GM12878 (cell line): ENCODE data around the gene SLC19A1.

Source experiments
- ASH2L ChIP-seq: fragments of 300-600, 200-600 bp; sonication (generic); IDR thresholded peaks from 2 replicates; pipeline ENCODE4 v1.6.1; 2017; ENCODE audit warnings: low read depth, mild to moderate bottlenecking, borderline replicate concordance
- ATF3 ChIP-seq: IDR thresholded peaks from 2 replicates; pipeline ENCODE4 v1.6.1; 2011; ENCODE audit warnings: low read depth, mild to moderate bottlenecking, low read length, moderate library complexity, borderline replicate concordance; ENCODE audit errors: extremely low read depth
- BHLHE40 ChIP-seq, 2 experiments: fragments of 450-650 bp in 1 of 2; IDR thresholded peaks; 2 replicates each; pipeline ENCODE4 v1.6.1; 2011 to 2017; ENCODE audit warnings: low read depth in 2 of 2, borderline replicate concordance in 1 of 2, improper control_type of control experiment in 1 of 2, low read length in 1 of 2, mild to moderate bottlenecking in 1 of 2
- CEBPB ChIP-seq, 2 experiments: fragments of 150-350 bp in 1 of 2; IDR thresholded peaks; 2 replicates each; pipeline ENCODE4 v1.6.1; 2012 to 2014; ENCODE audit warnings: low read depth in 2 of 2, low read length in 2 of 2, borderline replicate concordance in 1 of 2, inconsistent platforms in 1 of 2
- CHD4 ChIP-seq: fragments of 200-600 bp; sonication (generic); IDR thresholded peaks from 2 replicates; pipeline ENCODE4 v1.6.1; 2016; ENCODE audit warnings: mild to moderate bottlenecking
- CUX1 ChIP-seq: IDR thresholded peaks from 2 replicates; pipeline ENCODE4 v1.6.1; 2012; ENCODE audit warnings: improper control_type of control experiment, low read depth, low read length; ENCODE audit not compliant: insufficient replicate concordance
- PRDM15 ChIP-seq: fragments of 450-650 bp; formaldehyde crosslinking; IDR thresholded peaks from 2 replicates; pipeline ENCODE4 v1.4.0; 2020; ENCODE audit warnings: mild to moderate bottlenecking, moderate library complexity
- ZBTB33 ChIP-seq: fragments of 450-650 bp; IDR thresholded peaks from 2 replicates; pipeline ENCODE4 v1.6.1; 2017; ENCODE audit warnings: mild to moderate bottlenecking
- ZNF24 ChIP-seq: fragments of 450-650 bp; IDR thresholded peaks from 2 replicates; pipeline ENCODE4 v1.6.1; 2017; ENCODE audit warnings: antibody characterized with exemption, mild to moderate bottlenecking
- ZZZ3 ChIP-seq: IDR thresholded peaks from 2 replicates; pipeline ENCODE4 v1.6.1; 2011; ENCODE audit warnings: low read depth; ENCODE audit not compliant: control insufficient read depth, insufficient read length
- TF ChIP-seq, protein P1 (sequence below), 3 experiments: IDR thresholded peaks in 2 of 3; conservative IDR thresholded peaks in 1 of 3; 2 replicates each; pipeline ENCODE4 v1.5.1; 2011; ENCODE audit warnings: low read depth in 3 of 3, low read length in 3 of 3, mild to moderate bottlenecking in 3 of 3, control low read depth in 2 of 3, moderate library complexity in 2 of 3, inconsistent platforms in 1 of 3, mixed read lengths in 1 of 3; ENCODE audit not compliant: control insufficient read depth in 2 of 3, insufficient read depth in 1 of 3; ENCODE audit errors: extremely low read depth in 1 of 3

DNA sequence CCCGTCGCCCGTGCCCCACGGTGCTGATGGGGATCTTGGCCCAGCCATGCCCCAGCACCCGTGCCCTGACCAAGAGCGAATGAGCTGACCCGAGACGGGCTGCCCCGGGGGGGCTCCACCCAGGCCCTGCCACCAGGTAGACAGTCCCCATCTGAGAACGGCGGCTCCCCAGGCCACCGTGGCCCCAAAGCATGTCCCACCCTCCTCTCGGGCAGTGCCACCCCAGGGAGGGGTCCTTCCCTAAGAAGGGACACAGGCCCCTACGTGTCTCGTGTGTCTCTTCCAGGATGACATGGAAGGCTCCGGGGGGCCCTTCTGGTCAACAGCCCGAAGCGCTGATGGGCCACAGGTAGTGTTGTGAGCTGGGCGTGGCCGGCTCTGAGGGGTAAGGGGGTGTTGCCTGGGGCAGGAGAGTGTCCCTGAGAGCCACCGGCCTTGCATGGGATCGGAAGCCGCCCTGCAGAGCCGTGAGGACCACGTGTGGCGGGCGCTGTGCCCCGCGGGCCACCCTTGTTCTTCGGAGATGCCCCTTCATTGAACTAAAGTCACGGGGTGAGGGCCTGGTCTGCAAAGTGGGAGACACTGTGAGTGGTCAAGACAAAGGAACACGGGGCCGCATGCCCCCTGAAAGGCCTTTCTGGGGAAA lies 55.0 kb downstream of the SLC19A1 start:
- TF ChIP-seq CUX1 (no peak), ZZZ3 (no peak), CEBPB (IDR thresholded peaks at IDR 0.05; ENCODE audit: borderline replicate concordance in 1 of 2, low read depth in 2 of 2, low read length in 2 of 2) (no peak), ZNF24 (no peak), CHD4 (no peak), PRDM15 (CRISPR knock-in tag) (no peak), BHLHE40 (IDR thresholded peaks at IDR 0.05; ENCODE audit: borderline replicate concordance in 1 of 2, low read depth in 2 of 2, low read length in 1 of 2) (no peak), ZBTB33 (no peak), ASH2L (no peak), ATF3 (no peak)
- TF ChIP-seq, protein P1, sequence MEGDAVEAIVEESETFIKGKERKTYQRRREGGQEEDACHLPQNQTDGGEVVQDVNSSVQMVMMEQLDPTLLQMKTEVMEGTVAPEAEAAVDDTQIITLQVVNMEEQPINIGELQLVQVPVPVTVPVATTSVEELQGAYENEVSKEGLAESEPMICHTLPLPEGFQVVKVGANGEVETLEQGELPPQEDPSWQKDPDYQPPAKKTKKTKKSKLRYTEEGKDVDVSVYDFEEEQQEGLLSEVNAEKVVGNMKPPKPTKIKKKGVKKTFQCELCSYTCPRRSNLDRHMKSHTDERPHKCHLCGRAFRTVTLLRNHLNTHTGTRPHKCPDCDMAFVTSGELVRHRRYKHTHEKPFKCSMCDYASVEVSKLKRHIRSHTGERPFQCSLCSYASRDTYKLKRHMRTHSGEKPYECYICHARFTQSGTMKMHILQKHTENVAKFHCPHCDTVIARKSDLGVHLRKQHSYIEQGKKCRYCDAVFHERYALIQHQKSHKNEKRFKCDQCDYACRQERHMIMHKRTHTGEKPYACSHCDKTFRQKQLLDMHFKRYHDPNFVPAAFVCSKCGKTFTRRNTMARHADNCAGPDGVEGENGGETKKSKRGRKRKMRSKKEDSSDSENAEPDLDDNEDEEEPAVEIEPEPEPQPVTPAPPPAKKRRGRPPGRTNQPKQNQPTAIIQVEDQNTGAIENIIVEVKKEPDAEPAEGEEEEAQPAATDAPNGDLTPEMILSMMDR (IDR thresholded peaks at IDR 0.05 in 2 of 3, conservative IDR thresholded peaks at IDR 0.05 in 1 of 3; ENCODE audit: control insufficient read depth in 2 of 3, extremely low read depth in 1 of 3, insufficient read depth in 1 of 3, low read depth in 3 of 3, low read length in 3 of 3), result no peak
